DMS79 treated with DMSO at 0.1 percent for 48 hours (cell line): ENCODE data around the gene ITGA2.

Experiments
- DNase-seq: peaks from one replicate; lab custom pipeline; 2025; lab: John Stamatoyannopoulos, UW

Gene ITGA2

DNA sequence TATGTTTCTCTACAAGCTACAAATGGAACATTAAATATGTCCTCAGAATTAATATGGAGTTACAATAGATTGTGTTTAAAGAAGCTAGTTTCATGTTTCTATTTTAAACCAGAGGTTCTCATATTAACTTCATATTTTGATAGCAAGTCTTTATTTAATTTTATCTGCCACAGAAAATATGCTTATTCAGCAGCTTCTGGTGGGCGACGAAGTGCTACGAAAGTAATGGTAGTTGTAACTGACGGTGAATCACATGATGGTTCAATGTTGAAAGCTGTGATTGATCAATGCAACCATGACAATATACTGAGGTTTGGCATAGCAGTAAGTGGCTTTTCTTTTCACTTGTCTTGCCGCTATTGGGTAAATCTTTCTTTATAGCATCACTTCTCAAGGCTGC lies 66.2 kb downstream of the ITGA2 start:
- DNase-seq, result no peak

DNA sequence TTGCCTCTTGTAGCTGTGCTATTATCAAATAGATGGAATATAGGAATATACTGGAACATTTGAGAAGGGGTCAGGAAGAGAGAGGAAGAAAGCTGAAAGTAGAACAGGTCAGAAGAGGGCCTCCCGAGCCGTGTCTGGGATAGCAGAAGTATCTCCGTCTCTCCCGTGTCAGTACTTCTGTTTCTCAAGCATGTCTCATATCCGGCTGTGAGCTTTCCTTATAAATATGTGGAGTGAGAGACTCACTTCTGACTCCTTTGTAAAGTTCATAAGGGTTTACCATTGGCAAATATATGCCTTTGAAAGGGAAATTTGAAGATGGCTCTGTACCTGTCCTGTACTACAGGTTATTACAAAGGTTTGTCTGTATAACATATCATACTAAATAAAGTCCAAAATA lies 70.1 kb downstream of the ITGA2 start:
- DNase-seq, result no peak

DNA sequence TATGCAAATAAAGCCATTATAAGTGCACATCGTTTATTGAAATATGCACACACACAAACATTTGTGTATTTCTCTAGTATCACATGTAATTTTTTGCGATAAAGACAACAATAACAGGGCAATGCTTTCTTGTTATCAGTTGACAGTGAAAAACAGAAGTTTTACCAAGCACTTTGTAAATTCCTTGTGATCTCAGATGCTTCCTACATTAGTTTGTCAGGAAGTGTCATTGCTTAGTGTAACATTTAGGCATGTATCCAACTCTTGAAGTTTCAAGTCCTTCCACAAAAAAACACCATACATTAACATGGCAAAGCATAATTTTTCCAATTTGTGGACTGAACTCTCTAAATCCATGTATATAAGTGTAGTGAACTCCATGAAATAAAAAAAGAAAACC lies 74.0 kb downstream of the ITGA2 start:
- no peak for DNase-seq

DNA sequence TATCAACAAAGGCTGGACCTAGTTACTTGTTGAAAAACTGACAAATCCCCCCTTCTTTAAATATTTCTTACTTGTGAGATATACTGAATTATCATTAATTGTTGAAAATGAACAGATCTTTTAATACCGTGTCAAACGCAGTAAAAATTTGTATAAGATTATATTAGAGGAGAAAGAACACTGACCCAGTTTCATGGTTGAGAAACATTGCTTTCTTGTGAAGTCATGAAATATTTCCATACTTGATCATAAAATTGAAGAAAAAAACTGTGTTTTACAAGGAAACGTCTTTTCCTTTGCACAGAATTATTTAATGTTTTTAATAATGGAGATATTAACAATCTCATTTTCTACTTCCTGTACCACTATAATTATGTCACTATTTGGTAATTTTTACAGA lies 74.6 kb downstream of the ITGA2 start:
- DNase-seq, result no peak

DNA sequence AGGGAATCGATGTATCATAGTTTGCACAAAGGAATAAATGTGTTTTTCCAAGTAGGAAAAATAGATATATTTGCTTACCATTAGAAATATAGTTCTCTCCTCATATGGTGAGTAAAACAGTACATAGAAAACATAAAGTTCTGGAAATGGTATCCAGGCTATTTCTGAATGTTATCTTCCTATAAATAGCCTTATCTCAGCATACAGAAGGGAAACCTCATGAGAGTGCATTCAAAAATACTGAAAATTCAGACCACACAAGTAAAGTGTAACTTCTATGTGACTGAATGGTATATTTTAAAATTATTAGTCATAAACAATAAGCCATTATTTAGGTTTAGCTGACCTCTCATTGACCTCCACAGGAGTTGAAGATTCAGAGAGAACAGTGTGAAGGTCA lies 76.9 kb downstream of the ITGA2 start:
- no peak for DNase-seq

DNA sequence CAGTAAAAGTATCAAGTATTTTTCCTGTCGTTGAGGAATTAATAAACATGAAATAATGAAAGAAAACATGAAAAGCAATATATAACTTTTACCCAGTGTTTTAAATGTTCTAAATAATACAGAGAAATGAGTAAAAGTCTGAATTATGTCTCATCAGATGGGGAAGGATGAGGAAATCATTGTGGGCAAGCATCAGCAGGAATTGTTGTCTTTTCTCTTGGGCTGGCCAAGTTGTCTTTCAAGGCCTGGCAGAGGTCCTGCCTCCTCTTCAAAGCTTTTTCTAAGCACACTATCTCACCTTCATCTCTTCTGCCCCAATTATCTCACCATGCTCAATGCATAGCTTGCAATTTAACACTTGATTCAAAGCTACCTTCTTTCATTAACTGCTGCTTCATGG lies 78.5 kb downstream of the ITGA2 start:
- no peak for DNase-seq

DNA sequence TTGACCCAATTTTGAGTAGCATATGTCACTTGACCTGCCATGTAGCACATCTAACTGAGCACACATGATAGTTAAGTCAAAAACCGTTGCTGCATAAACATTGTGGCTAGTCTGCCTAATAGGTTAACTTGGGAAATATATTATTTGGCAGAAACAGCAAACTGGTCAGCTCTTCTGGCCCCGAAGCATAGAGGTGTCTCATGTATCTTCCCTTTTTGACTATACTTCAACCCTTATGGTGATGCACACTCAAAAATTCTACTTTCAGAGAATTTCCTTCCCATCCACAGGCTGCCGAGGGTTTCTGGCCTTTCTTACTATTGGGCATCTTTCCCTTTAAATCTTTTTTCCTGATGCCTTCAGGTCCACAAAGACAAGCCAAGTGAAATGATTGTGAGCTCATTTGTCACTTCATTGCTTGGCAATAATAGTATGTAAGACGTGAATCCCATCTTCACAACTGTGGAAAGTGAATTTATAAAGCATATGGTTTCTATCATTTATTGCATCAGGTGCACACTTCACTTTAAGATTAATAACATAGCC lies 79.2 kb downstream of the ITGA2 start:
- DNase-seq, result no peak

DNA sequence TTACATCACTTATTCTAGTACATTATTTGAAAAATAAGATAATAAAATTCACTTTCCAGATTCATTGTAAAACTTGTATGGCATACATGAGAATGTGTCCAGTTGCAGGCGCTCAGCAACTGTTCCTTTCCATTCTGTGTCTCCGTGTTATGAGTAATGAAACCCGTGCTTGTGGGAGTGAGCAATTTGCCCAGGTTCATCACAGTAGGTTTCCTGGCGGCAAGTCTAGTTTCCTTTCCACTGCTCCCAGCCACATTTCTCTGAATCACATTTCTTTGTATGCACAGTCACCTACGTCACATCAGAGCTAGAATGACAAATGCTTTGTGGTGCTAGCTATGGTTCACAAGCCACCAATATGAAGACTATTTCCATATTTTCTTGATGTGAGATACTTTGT lies 80.5 kb downstream of the ITGA2 start:
- DNase-seq, result no peak

DNA sequence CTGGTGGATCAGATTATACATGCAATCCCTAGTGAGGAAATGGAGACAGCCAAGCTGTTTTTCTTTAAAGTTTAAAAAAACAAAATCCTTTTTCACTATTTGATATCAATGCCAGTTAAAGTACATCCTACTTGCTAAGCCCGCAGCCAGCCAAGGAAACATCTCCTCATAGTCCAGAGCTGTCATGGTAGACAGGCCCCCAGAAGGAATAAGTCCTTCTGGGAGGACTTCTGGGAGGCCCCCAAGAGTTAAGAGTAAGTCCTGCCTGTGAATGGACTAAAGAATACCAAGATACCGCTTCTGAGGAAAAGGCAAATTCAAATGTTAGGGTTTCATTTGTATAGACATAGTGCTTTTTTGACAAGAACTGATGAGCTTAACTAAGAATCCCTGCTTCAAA lies 82.1 kb downstream of the ITGA2 start:
- DNase-seq, result no peak

DNA sequence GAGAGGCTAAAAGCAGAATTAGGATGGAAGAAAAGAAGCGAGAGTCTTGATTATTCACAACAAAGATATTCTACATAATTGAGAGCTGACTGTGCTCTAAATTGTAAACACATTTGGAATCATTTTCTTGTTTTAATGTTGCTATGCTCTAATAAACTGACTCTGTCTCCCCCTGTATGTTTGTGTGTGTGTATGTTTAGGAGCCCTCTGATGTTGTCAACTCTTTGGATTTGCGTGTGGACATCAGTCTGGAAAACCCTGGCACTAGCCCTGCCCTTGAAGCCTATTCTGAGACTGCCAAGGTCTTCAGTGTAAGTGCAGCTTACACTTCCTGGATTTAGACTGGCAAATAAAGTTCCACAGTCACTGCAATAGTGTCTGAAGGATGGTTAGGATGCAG lies 82.6 kb downstream of the ITGA2 start:
- DNase-seq, result no peak

DNA sequence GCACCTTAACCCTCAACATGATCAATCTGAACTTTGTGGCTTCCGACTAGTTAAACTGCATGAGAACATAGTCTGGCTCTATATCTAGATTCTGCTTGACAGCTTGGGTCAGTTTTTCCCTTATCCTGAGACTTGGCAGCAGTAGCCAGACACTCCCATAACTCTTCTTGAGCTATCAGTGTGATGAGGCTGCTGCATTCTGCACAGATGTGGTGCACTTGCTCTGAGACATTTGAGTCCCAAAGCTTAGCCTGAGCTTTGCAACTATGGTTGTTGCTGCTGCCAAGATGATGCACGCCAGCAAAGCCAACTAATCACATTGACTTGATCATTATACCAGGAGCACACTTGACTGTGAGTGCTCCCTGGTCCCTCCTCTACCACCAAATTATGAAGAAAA lies 84.2 kb downstream of the ITGA2 start:
- no peak for DNase-seq

DNA sequence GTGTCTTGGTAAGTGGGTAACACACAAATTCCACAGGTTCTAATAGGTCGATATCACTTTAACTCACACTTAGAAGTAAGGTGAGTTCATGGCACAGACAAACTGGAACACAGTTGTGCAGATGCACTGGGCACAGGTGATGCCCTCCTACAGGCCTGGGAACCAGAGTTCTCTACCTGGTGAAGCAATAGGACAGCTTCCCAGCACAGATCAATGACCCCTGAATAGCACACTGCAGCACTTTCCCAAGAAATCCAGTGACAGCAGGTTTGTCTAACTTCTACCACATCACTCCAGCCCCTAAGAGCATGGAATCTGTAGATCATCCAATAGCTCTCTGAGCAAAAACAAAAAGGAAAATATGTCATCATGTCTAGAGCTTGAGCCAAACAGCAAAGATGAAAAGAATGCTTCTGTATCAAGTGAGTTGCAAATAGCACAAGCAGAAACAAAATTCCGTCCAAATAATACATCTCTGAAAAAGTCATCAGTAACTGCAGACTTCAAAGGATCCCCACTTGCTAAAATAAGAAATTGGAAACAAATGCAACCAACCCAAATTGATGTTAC lies 86.9 kb downstream of the ITGA2 start:
- no peak for DNase-seq

DNA sequence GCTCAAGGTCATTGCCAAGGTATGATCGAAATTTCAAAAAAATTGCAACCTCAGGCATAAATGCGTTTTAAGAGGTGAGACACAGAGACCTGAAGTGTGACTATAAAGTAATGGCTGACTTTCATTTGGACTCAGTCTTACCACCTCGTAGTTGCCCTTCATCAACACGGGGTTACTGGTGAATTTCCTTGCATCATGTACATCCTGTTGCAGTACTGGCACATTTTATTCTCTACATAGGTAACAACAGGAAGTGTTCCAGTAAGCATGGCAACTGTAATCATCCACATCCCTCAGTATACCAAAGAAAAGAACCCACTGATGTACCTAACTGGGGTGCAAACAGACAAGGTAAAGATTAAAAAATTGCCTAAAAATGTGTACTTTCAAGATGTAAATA lies 91.1 kb downstream of the ITGA2 start:
- DNase-seq, result no peak

DNA sequence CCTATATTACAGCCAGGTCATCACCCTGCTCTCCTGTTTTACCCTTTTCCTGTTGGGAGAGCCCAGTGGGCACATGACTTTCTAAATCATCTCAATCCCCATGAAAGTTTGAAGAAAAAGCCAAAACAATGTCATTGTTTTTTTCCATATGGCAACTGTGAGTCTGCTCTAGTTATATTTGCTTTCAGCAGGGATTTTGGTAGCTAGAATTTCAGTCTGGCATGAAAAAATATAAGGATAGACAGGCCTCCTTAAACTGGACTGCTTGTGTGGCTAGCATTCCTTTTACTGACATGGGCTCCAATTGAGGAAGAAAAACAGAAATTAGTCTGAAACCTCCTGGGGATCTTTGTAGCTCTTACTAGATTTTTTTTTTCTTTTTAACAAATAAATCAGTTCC lies 94.8 kb downstream of the ITGA2 start:
- DNase-seq, result no peak

DNA sequence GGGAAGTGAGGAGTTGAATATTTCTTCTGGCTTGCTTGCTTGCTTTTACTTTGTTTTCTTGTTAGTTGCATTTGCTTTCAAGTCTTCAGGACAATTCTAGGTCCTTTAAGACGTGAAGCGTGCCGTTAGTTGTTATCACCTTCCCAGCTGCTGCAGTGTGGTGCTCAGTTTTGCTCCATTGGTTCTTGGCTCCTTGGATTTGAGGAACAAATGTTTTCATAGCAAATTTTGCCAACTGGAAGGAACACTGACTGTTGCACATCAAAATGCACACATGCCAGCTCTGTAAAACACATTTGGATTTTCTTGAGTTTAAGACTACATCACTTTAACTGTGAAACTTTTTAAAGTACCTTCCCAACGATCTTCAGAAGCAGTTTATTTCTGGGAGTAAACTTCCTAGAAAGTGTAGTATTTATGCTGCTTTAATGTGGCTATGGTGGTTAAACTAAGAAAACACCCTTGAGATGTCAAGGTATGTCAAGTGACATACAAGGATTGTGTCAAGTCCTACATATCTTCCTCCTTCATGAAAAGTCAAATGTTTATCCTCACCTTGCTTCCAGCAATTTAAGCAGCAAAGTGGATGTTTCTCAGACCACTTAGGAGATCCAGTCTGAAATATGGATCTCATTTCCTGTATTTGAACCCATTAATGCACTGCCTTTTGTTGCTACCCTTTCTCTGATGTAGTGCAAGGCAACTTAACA lies 95.5 kb downstream of the ITGA2 start:
- DNase-seq, result no peak

DNA sequence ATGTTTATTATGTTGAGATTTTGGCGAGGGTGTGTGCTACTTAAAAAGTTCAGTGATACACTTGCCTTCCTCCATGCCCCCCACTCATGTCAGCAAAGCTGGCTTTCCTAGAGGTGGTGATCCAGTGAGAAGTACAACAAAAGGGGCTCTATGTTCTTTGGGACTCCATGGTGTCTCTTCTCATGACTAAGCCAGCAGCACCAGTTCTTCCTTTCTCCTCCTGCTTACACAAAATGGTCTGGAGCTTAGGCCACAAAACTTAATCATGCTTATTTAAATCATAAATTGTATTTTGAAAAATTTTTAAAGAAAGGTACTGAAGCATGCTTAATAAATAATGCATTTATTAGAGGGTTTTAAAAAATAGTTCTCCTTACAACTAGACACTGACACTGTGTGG lies 98.0 kb downstream of the ITGA2 start:
- DNase-seq, result no peak

DNA sequence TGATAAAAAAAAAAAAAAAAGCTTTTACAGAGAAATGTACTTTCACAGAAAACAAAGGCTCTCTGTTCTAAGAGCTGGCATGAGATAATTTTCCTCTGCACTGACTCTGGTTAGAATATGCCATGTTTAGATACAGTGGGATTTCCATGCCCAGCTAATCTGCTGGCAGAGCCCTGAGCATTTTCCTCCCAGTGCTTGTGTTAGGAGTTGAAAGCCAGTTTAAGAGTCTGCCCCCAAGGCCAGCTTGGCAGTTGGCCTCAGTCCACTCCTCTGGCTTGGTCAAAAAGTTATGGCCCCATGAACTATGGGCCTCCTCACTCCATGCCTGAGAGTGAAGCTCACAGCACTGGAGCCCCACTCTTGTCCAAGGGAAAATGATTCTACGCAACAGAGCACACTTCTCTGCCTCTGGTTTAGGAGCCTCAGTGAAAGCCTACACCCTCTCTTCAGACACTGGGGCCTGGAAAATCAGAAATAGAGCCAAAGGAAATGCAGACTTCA lies 98.5 kb downstream of the ITGA2 start:
- DNase-seq, result no peak

DNA sequence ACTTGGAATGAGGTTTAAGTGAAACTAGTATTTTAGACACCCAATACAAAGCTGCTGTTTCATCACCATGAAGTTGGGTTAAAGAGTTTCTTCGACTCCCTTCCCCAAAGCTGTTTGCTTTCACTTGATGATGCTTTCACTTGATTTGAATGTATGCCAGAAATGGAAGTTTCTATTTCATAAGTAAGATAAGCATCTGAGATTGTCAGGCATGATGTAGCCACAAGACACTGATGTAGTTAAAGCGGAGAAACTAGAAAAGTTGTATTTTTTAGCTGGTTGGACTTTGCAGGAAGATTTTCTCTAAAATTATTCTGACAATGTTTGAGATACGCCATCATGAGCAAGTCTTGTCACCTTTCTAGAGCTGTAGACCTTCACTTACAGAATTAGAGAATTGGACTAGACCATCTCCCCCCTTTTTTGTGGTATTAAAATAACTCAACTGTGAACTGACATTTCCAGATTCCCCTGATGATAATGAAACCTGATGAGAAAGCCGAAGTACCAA lies 100.4 kb downstream of the ITGA2 start:
- no peak for DNase-seq

DNA sequence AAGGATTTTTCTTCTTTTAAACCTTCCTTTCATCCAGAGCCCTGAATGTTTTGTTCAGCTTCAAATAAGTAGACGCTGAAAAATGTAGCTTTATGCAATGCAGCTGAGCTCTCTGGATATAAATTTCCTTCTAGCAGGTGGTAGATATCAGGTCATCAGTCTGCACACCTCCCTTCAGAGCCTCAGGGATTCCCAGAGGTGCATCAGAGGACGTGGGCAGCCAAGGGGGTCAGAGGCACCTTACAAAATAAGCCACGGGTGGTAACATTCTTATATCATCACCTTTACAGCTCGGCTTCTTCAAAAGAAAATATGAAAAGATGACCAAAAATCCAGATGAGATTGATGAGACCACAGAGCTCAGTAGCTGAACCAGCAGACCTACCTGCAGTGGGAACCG lies 101.1 kb downstream of the ITGA2 start:
- no peak for DNase-seq

DNA sequence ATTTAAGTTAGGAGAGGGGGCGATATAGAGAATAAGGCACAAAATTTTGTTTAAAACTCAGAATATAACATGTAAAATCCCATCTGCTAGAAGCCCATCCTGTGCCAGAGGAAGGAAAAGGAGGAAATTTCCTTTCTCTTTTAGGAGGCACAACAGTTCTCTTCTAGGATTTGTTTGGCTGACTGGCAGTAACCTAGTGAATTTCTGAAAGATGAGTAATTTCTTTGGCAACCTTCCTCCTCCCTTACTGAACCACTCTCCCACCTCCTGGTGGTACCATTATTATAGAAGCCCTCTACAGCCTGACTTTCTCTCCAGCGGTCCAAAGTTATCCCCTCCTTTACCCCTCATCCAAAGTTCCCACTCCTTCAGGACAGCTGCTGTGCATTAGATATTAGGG lies 102.1 kb downstream of the ITGA2 start:
- DNase-seq, result no peak

DNA sequence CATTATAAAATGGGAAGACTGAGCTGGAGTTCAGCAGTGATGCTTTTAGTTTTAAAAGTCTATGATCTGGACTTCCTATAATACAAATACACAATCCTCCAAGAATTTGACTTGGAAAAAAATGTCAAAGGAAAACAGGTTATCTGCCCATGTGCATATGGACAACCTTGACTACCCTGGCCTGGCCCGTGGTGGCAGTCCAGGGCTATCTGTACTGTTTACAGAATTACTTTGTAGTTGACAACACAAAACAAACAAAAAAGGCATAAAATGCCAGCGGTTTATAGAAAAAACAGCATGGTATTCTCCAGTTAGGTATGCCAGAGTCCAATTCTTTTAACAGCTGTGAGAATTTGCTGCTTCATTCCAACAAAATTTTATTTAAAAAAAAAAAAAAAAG lies 103.1 kb downstream of the ITGA2 start:
- DNase-seq, result no peak

DNA sequence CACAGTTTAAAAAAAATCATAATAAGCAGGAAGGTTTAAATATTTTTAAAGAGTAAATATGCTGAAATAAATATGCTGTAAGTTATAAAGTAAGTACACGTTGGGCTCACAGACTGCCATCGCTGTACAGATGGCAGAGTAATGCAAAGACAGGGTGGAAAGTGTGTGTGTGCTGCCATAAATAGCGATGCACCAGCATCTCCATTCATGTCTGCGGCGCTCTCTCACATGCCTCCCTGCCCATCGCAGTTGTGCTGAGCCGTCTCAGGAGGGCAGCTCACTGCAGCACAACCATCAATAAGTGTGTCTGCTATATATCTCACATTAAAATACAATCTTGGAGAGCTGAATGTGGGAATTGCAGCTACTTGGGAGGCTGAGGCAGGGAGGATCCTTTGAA lies 106.1 kb downstream of the ITGA2 start:
- DNase-seq, result no peak

DNA sequence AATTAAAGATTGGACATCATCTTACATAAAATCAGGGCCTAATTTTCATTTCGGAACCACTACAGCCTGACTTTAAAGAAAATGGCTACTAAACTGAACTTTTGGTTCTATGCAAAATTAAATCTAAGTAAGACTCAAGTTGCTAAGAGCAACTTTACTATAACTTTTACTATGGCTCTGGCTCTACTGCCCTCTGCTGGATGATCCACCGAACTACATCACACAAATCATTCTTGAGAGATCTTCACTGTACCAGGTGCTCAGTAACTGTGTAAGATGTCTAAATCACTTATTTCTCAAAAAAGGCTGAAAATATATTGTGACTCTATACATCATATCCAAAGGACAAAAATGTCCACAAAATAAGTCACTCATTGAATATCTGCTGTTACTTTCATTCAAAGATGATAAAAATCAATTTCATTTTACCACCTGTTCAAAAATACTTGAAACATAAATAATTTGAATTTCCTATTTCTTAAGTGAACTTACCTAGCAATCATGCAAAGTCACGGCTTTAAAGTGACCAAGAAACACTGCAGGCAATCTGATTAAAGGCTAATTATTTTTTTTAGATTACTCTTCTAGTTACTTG lies 106.9 kb downstream of the ITGA2 start:
- DNase-seq, result peak; percentile 28
